Neural progenitor cell (in vitro differentiated cells): ENCODE results near the gene SPON1. TPM values are rescaled to one million over a fixed set of nuclear protein-coding genes. Genes with fewer than 3 reads are reported as not detected.

Experiments used
- DNase-seq: peaks from one replicate; pipeline ENCODE4 v3.0.0-alpha.2; 2016; ENCODE audit warnings: low spot score
- H2AFZ ChIP-seq: fragments of 200-600 bp; sonication (generic); replicated peaks from 2 replicates; pipeline ENCODE4 v1.6.1; 2016; ENCODE audit warnings: antibody characterized with exemption
- H3F3A ChIP-seq: fragments of 200-600 bp; sonication (generic); 2 replicates; pipeline ENCODE4 v1.6.1; 2016; ENCODE audit warnings: antibody characterized with exemption, low read depth
- H3K27ac ChIP-seq: fragments of 200-600 bp; sonication (generic); 2 replicates; pipeline ENCODE4 v1.5.1; 2016; ENCODE audit warnings: mild to moderate bottlenecking
- H3K27me3 ChIP-seq: fragments of 200-600 bp; sonication (generic); 2 replicates; pipeline ENCODE4 v1.6.1; 2016; ENCODE audit warnings: mild to moderate bottlenecking, moderate library complexity
- H3K36me3 ChIP-seq: fragments of 200-600 bp; sonication (generic); 2 replicates; pipeline ENCODE4 v1.5.1; 2016
- H3K4me1 ChIP-seq: fragments of 200-600 bp; sonication (generic); 2 replicates; pipeline ENCODE4 v1.6.1; 2016; ENCODE audit warnings: mixed run types
- H3K4me2 ChIP-seq: fragments of 200-600 bp; sonication (generic); 2 replicates; pipeline ENCODE4 v1.6.1; 2016
- H3K4me3 ChIP-seq: fragments of 200-600 bp; sonication (generic); 2 replicates; pipeline ENCODE4 v1.5.1; 2016
- H3K79me2 ChIP-seq: fragments of 200-600 bp; sonication (generic); 2 replicates; pipeline ENCODE4 v1.6.1; 2016; ENCODE audit warnings: low read depth
- H3K9ac ChIP-seq: fragments of 200-600 bp; sonication (generic); 2 replicates; pipeline ENCODE4 v1.6.1; 2016
- H3K9me3 ChIP-seq: fragments of 200-600 bp; sonication (generic); 2 replicates; pipeline ENCODE4 v1.5.1; 2016; ENCODE audit warnings: low read depth
- H4K20me1 ChIP-seq: fragments of 200-600 bp; sonication (generic); 2 replicates; pipeline ENCODE4 v1.6.1; 2016; ENCODE audit warnings: low read depth
- H3K27ac Mint-ChIP-seq: 3 replicates; pipeline ENCODE4 v1.8.0; 2021; ENCODE audit warnings: mixed read lengths
- H3K27me3 Mint-ChIP-seq: 2 replicates; pipeline ENCODE4 v1.8.0; 2022; ENCODE audit warnings: low read depth, mild to moderate bottlenecking, inconsistent platforms, moderate library complexity, mixed read lengths; ENCODE audit not compliant: insufficient read depth
- H3K36me3 Mint-ChIP-seq: 3 replicates; pipeline ENCODE4 v1.8.0; 2021; ENCODE audit warnings: mixed read lengths
- H3K4me1 Mint-ChIP-seq: 3 replicates; pipeline ENCODE4 v1.8.0; 2021; ENCODE audit warnings: mixed read lengths
- H3K4me3 Mint-ChIP-seq: 3 replicates; pipeline ENCODE4 v1.8.0; 2021; ENCODE audit warnings: mild to moderate bottlenecking, moderate library complexity, mixed read lengths
- H3K9me3 Mint-ChIP-seq: 3 replicates; pipeline ENCODE4 v1.8.0; 2020; ENCODE audit warnings: mixed read lengths
- CTCF ChIP-seq: fragments of 200-600 bp; sonication (generic); IDR thresholded peaks from 2 replicates; pipeline ENCODE4 v1.5.1; 2017; ENCODE audit warnings: antibody characterized with exemption, mild to moderate bottlenecking
- EZH2 ChIP-seq: fragments of 200-600 bp; sonication (generic); IDR thresholded peaks from 2 replicates; pipeline ENCODE4 v1.6.1; 2017; ENCODE audit warnings: antibody characterized with exemption, mild to moderate bottlenecking, moderate library complexity
- EZH2phosphoT487 ChIP-seq: fragments of 200-600 bp; sonication (generic); IDR thresholded peaks from 2 replicates; pipeline ENCODE4 v1.6.1; 2017; ENCODE audit warnings: antibody characterized with exemption
- small RNA-seq: library from RNA; depleted of rRNA; stranded (forward); fragments of <200 nt; gene quantifications from one replicate; pipeline ENCODE3, GENCODE V24; 2015
- total RNA-seq: library from RNA; depleted of rRNA; stranded (reverse); fragments of >200 nt; gene quantifications from 2 replicates; pipeline ENCODE4 v1.2.3, GENCODE V29; 2015; ENCODE audit warnings: low replicate concordance

Gene SPON1
- total RNA-seq, 1 donor from 2014 or later: 35.4 TPM

- Histone ChIP-seq H3K36me3 (no peaks in the 10 kb centered on the region), H3K4me3 (no peak overlapping the region), H3K9me3 (no peaks in the 10 kb centered on the region), H3K4me2 (no peak overlapping the region), H3K9ac (no peak overlapping the region), H3K27ac (no peak overlapping the region), H2AFZ (no peak overlapping the region), H3K79me2 (peaks cover 100% of the 10 kb centered on the region), H3K4me1 (peaks cover 20% of the 10 kb centered on the region), H3K27me3 (no peaks in the 10 kb centered on the region), H4K20me1 (peaks cover 61% of the 10 kb centered on the region), H3F3A (no peaks in the 10 kb centered on the region)
- Mint-ChIP-seq H3K27me3 (no peaks in the 10 kb centered on the region), H3K4me1 (no peaks in the 10 kb centered on the region), H3K9me3 (no peaks in the 10 kb centered on the region), H3K27ac (no peak overlapping the region), H3K4me3 (no peak overlapping the region), H3K36me3 (no peaks in the 10 kb centered on the region)
- no peak for DNase-seq
- TF ChIP-seq CTCF (no peak), EZH2phosphoT487 (no peak), EZH2 (no peak)
Measured at GRCh38 chr11:14314127-14314526, 351.6 kb downstream of the SPON1 start.

GRCh38 chr11:14315130-14315529 lies 352.6 kb downstream of the SPON1 start:
- H3K9me3 ChIP-seq: no peaks in the 10 kb centered on the region
- Mint-ChIP-seq H3K9me3 (no peaks in the 10 kb centered on the region), H3K27me3 (no peaks in the 10 kb centered on the region), H3K4me1 (peaks cover 5% of the 10 kb centered on the region), H3K27ac (no peak overlapping the region), H3K36me3 (no peaks in the 10 kb centered on the region), H3K4me3 (no peak overlapping the region)
- H3K4me3 ChIP-seq: no peak overlapping the region
- H3K9ac ChIP-seq: no peak overlapping the region
- no peak overlapping the region for H2AFZ ChIP-seq
- H3K79me2 ChIP-seq: peaks cover 98% of the 10 kb centered on the region
- H3F3A ChIP-seq: no peaks in the 10 kb centered on the region
- peaks cover 21% of the 10 kb centered on the region for H3K4me1 ChIP-seq
- TF ChIP-seq EZH2phosphoT487 (no peak), EZH2 (no peak), CTCF (no peak)
- H3K36me3 ChIP-seq: no peaks in the 10 kb centered on the region
- no peak overlapping the region for H3K27ac ChIP-seq
- no peaks in the 10 kb centered on the region for H3K27me3 ChIP-seq
- peaks cover 52% of the 10 kb centered on the region for H4K20me1 ChIP-seq
- DNase-seq: no peak
- no peak overlapping the region for H3K4me2 ChIP-seq

Small RNA genes lying within 50 kb of the gene (small RNA-seq; reads per million reads assigned to genes)
- not detected for gene RNA5SP332
